ENCODE data around the gene BTBD16.
A peak's percentile ranks its signal among the peaks of the same experiment; 100 is the strongest.

The BTBD16 gene

GRCh38 chr10:122273966-122274545 lies 3.0 kb downstream of the BTBD16 start:
- no peak for DNase-seq (ENCODE audit: low spot score)

- no peak for DNase-seq (ENCODE audit: low spot score)
Observed at GRCh38 chr10:122276611-122277208, 5.6 kb downstream of the BTBD16 start.

DNA sequence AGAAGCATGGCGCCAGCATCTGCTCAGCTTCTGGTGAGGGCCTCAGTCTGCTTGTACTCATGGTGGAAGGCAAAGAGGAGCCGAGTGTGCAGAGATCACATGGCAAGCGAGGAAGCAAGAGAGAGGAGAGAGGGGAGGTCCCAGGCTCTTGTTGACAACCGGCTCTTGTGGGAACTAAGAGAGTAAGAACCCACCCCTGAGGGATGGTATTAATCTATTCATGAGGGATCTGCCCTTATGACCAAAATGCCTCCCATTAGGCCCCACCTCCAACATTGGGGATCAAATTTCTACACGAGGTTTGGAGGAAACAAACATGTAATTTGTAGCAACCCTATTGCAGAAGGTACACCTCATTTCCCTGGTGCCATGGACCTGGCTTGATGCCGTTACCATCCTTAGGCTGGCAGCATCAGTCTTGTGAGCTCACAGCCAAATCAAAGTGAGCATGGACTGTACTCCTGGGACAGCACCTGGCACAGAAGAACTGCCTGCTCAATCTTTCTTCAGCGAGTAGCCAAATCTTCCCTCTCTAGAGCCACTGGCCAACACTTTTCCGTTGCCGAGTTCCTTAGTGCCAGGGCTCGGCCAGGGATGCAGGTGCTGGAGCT lies 6.5 kb downstream of the BTBD16 start:
- no peak for DNase-seq (ENCODE audit: low spot score)

- peak; percentile 34 for DNase-seq (ENCODE audit: low spot score)
Observed at GRCh38 chr10:122279725-122280141, 8.6 kb downstream of the BTBD16 start.

GRCh38 chr10:122280156-122280555 lies 9.1 kb downstream of the BTBD16 start:
- no peak for DNase-seq (ENCODE audit: low spot score)

DNA sequence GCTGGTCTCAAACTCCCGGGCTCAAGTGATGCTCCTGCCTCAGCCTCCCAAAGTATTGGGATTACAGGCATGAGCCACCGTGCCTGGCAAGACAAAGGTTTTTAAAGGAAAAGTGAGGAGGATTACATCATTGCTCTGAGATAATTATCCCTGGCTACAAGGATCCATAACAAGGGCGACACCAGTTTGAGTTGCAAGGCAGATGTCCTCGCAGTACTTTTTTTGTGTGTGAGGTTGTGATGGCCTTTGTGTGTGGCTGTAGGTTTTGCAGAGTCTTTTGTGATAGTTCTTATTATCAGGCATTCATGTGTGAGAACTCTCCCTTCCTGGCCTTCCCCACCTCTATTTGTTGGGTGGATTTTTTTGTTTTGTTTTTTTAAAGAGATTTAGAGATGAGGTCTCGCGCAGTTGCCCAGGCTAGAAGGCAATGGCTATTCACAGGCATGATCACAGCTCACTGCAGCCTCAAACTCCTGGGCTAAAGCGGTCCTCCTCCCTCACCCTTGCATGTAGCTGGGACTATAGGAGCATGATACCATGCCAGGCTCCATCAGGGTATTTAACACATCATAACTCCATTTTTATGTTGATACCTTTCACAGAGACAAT lies 10.0 kb downstream of the BTBD16 start:
- no peak for DNase-seq (ENCODE audit: low spot score)

DNA sequence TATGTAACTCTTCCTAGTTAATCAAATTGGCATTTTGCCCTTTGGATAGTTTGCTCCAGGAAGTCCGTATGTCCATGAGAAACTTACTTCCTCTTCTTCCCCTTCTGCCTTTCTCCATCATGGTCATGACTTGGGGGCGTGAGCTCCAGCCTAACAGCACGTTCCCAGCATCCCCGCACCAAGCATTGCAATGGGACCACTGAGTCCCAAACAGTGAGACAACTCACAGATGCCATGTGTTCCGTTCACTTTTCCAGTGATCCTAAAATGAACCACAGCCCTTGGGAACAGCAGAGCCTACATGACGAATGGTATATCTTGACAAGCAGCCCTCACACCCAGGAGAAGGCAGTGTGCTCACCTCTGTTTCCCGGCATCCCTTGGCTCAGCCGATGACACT lies 10.7 kb downstream of the BTBD16 start:
- DNase-seq (ENCODE audit: low spot score): no peak

DNA sequence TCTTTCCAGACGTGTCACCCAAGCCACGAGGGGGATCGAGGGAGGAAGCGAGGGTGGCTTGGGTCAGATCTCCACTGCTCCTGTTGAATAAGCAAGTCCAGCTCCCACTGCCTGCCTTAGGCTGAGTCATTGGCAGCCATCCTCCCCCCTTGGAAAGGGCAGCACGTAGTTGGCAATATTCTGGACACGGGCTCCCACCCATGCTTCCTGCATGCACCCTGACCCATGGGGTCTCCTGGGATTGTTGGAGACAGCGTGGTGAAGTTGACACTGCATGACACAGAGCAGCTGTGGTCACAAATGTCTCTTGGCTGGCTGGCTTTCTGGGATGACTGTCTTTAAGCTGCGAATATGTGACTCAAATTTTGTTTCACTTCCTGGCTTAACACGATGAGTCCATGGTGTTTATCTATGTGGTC lies 11.2 kb downstream of the BTBD16 start:
- DNase-seq (ENCODE audit: low spot score): no peak

GRCh38 chr10:122282909-122283308 lies 11.8 kb downstream of the BTBD16 start:
- no peak for DNase-seq (ENCODE audit: low spot score)

- no peak for DNase-seq (ENCODE audit: low spot score)
Observed at GRCh38 chr10:122285506-122286444, 14.7 kb downstream of the BTBD16 start.

DNA sequence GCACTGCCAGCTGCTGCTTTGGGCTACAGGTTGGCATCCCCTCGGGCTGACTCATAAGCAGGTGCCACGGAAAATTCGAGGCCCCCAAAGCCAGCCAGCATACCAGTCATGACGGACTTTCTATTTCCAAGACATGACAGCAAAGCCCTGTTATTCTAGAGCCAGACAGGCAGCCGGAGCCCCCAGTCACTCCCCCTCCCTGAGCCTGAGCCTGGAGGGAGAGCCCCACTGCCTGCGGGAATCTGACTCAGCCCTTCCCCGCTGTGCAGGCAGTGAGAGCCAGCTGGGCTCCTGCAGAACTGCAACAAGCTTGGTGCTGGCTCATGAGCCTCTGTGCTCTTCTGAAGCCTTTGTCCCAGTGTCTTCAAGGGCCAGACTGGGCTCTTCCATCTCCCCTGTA lies 15.8 kb downstream of the BTBD16 start:
- no peak for DNase-seq (ENCODE audit: low spot score)

- no peak for DNase-seq (ENCODE audit: low spot score)
Observed at GRCh38 chr10:122287570-122287969, 16.5 kb downstream of the BTBD16 start.

GRCh38 chr10:122288262-122288661 lies 17.2 kb downstream of the BTBD16 start:
- no peak for DNase-seq (ENCODE audit: low spot score)

GRCh38 chr10:122288917-122289316 lies 17.8 kb downstream of the BTBD16 start:
- no peak for DNase-seq (ENCODE audit: low spot score)

DNA sequence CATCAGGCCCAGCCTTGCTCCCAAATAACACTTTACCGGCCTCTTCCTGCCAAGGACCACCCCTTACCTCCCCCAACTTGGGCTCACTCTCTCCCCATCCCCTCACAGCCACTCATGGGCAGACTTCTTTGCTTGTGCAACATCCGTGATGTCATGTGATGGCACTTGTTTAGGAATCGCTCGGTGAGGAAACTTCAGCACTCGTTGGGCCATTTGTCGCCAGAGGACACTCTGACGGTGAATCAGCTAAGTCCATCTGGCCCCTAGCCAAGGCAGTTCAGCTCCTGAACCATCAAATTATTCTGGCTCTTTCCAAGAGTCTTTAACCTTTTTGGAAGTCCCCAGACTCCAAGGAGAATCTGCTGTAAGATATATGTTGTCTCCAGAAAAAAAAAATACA lies 19.2 kb downstream of the BTBD16 start:
- no peak for DNase-seq (ENCODE audit: low spot score)

- DNase-seq (ENCODE audit: low spot score): no peak
Observed at GRCh38 chr10:122290833-122291532, 19.9 kb downstream of the BTBD16 start.

- no peak for DNase-seq (ENCODE audit: low spot score)
Observed at GRCh38 chr10:122291739-122292138, 20.6 kb downstream of the BTBD16 start.

GRCh38 chr10:122292376-122292775 lies 21.3 kb downstream of the BTBD16 start:
- DNase-seq (ENCODE audit: low spot score): no peak

DNA sequence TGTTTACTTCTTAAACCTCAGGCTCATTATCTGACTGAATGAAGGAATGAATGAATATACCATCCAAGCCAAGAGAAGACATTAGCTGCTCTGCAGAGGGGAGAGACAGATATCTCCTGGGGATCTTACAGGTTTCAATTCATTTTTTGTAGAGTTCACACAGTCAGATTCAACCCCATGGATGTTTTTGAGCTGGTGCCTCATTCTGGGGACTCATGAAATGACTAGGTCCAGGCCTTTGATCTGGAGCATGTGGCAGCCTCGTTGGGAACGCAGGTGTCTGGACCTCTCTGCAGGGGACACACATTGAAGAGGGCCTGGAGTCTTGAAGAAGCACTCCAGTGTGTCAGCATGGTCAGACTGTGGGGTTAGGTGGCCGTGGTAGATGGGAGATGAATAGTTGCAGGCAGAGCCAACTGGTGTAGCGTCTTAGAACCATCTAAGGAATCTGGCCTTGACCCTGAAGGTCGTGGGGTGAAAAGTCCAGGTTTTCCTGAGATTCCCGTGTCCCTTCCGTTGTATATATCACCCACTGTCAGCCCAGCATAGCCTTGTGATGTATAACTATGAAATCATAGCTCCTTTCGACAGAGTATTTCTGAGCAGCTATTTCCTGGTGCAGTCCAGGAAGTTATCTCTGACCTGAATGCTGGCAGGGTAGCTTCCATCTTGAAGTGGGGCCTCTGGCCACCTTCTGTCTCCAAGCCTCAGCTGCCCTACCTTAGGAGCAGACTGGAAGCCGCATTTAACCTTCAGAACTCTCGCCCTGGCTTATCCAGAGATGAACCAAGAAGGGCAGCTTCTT lies 22.3 kb downstream of the BTBD16 start:
- DNase-seq (ENCODE audit: low spot score): no peak

GRCh38 chr10:122293961-122294380 lies 22.9 kb downstream of the BTBD16 start:
- no peak for DNase-seq (ENCODE audit: low spot score)
